Heart left ventricle (tissue), 13 donors: Measurements from ENCODE around the gene GPRIN3.
A peak's percentile ranks its signal among the peaks of the same experiment; 100 is the strongest.

Experiments used
- CTCF ChIP-seq, 12 donors: fragments of 200-600 bp; sonication (generic) in 4 of 12; IDR thresholded peaks; one replicate each; pipeline versions ENCODE4 v1.5.0 to v1.8.0; 2018 to 2022; ENCODE audit warnings: antibody characterized with exemption in 12 of 12, mild to moderate bottlenecking in 5 of 12
- POLR2A ChIP-seq, 2 donors: fragments of 450-650 bp; IDR thresholded peaks; one replicate each; pipeline ENCODE4 v1.6.1; 2017; ENCODE audit warnings: antibody characterized with exemption in 2 of 2, mild to moderate bottlenecking in 2 of 2, moderate library complexity in 2 of 2
- donor health status: ischemic (EF 13 %, LVEDD 7.1; RV severe dilation, severe dysfunction).
- donor health status: DM: no; HTN: yes; CAD: no.
- donor health status: DM: no; HTN: no; CAD: no.
- donor health status: ischemic (EF 25% LVEDD 6.9; RV normal size, moderate dysfunction).
- donor health status: ischemic (EF 25% LVEDD 5.7; RV mildly dilated, moderate dysfunction).
- donor health status: ischemic (EF 35%, LVEDD 5.7; RV mildly dilated, moderate dysfunction).
- donor health status: nonischemic (EF 11% LVEDD 7.7; RV severe dilation, severe dysfunction).
- donor health status: DM: yes; HTN: yes; CAD: no.
- donor health status: PGD.
- donor health status: ischemic (EF 29% LVEDD 5.4; RV normal size, mild dysfunction).
- donor health status: nonischemic (EF 23%, LVEDD 6.1; RV moderate dilation, normal function).

DNA sequence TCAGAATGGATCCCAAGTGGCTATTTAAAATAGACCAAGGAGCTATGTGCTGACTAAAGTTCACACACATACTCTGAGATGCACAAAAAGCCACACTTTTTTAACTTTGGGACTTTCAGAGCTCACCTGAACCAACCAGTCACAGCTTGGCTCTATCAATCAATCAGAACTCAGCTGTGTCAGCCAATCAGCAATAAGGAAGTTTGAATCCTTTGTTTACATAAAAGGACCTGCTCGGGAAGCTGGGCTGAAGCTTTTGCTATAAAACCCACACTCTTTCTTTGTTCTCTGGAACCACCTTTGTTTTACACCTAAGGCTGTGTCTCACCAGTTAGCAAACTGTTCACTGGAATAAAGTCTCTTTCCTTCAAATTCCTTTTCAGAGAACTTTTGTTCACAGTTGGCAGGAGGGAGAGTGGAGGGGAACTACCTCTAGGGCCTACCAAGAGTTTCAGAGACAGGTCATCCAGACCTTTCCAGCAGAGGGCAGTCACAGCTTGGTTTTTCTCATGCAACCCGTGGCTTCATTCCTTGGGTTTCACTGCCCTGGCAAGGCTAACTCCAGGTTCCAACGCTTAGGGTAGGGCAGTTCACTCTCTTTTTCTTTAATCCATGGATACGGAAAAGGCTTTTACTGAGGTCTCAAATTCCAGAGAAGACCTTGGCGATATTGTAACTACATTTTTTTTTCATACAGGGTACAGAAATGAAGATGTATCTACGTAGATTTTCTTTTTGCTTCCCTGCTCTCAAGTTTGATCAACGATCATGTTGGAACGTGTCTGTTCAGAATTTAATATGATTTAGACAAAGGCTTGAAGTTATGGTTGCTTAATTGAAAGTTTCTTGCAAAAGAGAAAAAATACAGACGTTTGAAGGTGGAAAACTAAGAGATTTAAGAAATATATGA, 80.7 kb downstream of the GPRIN3 start:
- TF ChIP-seq CTCF (IDR thresholded peaks at IDR 0.05) (peak; percentile 55 to 82 (median 72)), POLR2A (IDR thresholded peaks at IDR 0.05) (no peak)
